Stomach (tissue), 4 donors: Measurements from ENCODE around the gene RDH12.

Experiments used
- CTCF ChIP-seq, 7 experiments: fragments of 450-650 bp in 4 of 7; fragments of 200-600 bp in 3 of 7; sonication (generic) in 3 of 7; IDR thresholded peaks; one replicate each; pipeline ENCODE4 v1.5.1; 2016 to 2019; ENCODE audit warnings: antibody characterized with exemption in 7 of 7, control low read depth in 2 of 7, mild to moderate bottlenecking in 1 of 7
- EP300 ChIP-seq: sonication (generic); formaldehyde crosslinking; IDR thresholded peaks from one replicate; pipeline ENCODE4 v1.6.1; 2017; ENCODE audit warnings: antibody characterized with exemption
- POLR2A ChIP-seq, 4 donors: fragments of 450-650 bp; IDR thresholded peaks; one replicate each; pipeline ENCODE4 v1.6.1; 2016; ENCODE audit warnings: antibody characterized with exemption in 4 of 4, control low read depth in 2 of 4, mild to moderate bottlenecking in 1 of 4, moderate library complexity in 1 of 4
- POLR2AphosphoS5 ChIP-seq, 3 donors: sonication (generic); formaldehyde crosslinking; IDR thresholded peaks; one replicate each; pipeline ENCODE4 v1.6.1; 2016; ENCODE audit warnings: antibody characterized with exemption in 3 of 3

GRCh38 chr14:67749341-67750084, 47.8 kb downstream of the RDH12 start:
- TF ChIP-seq POLR2A (IDR thresholded peaks at IDR 0.05) = no peak
- TF ChIP-seq CTCF (IDR thresholded peaks at IDR 0.05) = no peak
- no peak for TF ChIP-seq EP300
- no peak for TF ChIP-seq POLR2AphosphoS5 (IDR thresholded peaks at IDR 0.05)
